ENCODE measurements around the gene PLEKHA7. TPM values are rescaled to one million over a fixed set of nuclear protein-coding genes. Genes with fewer than 3 reads are reported as not detected.
A peak's percentile ranks its signal among the peaks of the same experiment; 100 is the strongest.
"Not testable (repeated sequence)": the region's sequence is repeated elsewhere in the genome, so short reads cannot be mapped to it uniquely, and the experiment has no call there.

PLEKHA7 gene
- total RNA-seq, 4 donors from 2014 or later = 24.1 to 49.3 (median 28.8) TPM

DNA sequence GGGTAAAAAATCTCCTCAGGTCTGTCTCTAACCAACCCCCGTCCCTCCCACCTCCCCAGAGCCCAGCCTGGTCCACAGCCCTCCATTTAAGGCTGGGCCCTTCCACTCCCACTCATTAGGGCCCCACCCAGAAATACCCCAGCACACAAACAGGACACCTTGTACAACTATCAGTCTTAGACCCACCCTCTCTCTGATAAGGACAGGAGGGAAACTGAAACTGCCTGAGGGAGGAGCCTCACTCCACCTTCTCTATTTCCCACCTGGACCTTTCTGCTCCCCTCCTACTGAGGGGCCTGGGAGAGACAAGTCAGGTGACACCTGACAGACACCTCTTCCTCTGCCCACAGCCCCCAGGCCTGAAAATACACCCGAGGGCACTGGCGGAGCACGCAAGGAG is 90.2 kb downstream of the PLEKHA7 start:
- TF ChIP-seq, protein P1, sequence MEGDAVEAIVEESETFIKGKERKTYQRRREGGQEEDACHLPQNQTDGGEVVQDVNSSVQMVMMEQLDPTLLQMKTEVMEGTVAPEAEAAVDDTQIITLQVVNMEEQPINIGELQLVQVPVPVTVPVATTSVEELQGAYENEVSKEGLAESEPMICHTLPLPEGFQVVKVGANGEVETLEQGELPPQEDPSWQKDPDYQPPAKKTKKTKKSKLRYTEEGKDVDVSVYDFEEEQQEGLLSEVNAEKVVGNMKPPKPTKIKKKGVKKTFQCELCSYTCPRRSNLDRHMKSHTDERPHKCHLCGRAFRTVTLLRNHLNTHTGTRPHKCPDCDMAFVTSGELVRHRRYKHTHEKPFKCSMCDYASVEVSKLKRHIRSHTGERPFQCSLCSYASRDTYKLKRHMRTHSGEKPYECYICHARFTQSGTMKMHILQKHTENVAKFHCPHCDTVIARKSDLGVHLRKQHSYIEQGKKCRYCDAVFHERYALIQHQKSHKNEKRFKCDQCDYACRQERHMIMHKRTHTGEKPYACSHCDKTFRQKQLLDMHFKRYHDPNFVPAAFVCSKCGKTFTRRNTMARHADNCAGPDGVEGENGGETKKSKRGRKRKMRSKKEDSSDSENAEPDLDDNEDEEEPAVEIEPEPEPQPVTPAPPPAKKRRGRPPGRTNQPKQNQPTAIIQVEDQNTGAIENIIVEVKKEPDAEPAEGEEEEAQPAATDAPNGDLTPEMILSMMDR (IDR thresholded peaks at IDR 0.05) = no peak
- peak; percentile 31 for ATAC-seq (ENCODE audit: low FRiP score)
- DNase-seq (ENCODE audit: low spot score) = no peak

DNA sequence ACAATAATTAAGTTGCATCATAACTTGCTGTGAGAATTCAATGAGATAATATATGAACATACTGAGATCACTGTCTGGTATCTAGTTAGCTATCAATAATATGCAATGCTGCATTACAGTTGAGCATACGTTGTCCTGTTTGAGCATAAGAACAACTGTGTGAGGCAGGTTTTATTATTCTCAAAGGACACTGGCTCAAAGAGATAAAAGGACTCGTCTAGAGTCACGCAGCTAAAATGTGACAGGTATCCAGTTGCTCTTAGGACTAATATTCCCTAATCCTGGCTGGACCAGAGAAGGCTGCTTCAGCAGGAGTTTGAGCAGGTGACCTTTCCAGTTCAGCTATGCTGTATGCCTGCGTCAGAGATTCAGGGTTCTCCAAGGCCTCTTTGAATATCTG is 92.5 kb downstream of the PLEKHA7 start:
- ATAC-seq (ENCODE audit: low FRiP score) (no peak), DNase-seq (ENCODE audit: low spot score) (no peak)
- TF ChIP-seq, protein P1 (IDR thresholded peaks at IDR 0.05) = no peak

DNA sequence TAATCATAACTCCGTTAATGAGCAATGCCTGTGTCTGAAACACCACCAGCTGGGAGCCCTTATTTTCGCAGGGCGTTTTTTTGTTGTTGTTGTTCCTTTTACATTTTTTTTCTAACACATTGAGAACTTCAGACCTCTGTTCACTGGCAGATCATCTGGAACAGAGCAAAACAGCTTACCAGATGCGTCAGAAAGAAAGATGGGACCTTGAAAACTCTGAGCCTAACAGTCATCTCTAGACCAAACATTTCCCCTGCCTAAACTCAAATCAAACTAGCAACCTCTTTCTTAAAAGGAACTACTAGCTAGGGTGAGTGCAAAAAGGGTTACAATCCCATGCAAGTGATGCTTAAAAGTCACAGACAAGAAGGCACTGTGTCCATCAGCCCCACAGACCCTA is 93.2 kb downstream of the PLEKHA7 start:
- DNase-seq (ENCODE audit: low spot score) = no peak
- ATAC-seq (ENCODE audit: low FRiP score) = no peak
- TF ChIP-seq, protein P1 (IDR thresholded peaks at IDR 0.05) = no peak

DNA sequence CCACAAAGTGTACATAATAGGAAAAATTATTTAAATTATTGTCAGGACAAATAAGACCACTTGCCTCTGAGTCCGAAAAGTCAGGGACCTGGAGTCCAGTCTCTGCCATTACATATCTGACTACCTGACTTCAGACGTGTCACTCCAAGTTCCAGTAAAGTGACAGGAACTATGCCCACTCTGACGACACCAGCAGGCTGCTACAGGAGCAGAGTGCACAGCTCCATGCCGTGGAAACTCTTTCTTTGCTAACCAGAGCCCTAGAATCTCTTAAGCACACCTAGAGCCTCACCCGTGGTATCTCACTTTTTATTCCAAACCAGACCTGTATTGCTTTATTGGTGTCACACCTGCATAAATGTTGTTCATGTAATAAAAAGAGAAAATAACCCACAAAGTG is 93.7 kb downstream of the PLEKHA7 start:
- ATAC-seq (ENCODE audit: low FRiP score) = no peak
- TF ChIP-seq, protein P1 (IDR thresholded peaks at IDR 0.05) = no peak

DNA sequence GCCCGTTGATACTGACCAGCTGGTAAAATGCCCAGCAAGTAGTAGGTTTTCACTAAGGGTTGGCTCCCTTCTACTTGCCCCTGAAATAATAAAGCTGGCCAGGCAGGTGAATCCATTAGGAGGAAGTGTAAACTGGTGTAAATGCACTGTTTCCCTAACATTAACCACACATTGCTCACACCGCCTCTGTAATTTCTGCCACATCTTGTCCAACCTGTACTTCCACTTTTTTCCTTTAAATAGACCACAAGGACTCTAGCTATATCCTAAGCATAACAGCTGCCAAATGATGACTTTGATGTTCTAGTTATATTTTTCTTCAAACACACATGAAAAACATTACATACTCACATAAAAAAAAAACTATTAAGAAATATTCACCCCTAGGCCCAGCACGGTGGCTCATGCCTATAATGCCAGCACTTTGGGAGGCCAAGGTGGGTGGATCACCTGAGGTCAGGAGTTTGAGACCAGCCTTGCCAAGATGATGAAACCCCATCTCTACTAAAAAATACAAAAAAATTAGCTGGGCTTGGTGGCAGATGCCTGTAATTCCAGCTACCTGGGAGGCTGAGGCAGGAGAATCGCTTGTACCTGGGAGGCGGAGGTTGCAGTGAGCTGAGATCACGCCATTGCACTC is 95.6 kb downstream of the PLEKHA7 start:
- not testable (repeated sequence) for ATAC-seq (ENCODE audit: low FRiP score); DNase-seq (ENCODE audit: low spot score)

More for the DNA sequence above, 93.7 kb downstream of the PLEKHA7 start:
- DNase-seq (ENCODE audit: low spot score) = no peak

DNA sequence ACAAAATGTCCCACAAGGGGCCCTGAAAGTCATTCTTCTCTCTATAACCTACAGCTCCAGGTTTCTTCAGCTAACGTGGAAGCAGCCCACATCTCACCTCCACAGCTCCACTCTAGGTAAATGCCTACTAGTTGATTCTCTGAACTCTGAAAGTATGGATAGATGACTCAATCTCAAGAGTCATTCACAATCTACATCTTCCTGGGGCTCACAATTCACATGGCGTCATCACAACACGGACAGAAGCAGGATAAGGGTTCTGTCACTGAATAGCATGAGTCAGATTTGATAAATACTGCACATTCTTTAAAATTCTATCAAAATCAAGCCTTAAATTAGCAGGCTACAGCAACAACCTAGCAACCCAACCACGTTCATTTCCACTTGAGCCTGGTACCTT is 96.3 kb downstream of the PLEKHA7 start:
- DNase-seq (ENCODE audit: low spot score) (no peak), ATAC-seq (ENCODE audit: low FRiP score) (no peak)
- TF ChIP-seq, protein P1 (IDR thresholded peaks at IDR 0.05) = no peak

DNA sequence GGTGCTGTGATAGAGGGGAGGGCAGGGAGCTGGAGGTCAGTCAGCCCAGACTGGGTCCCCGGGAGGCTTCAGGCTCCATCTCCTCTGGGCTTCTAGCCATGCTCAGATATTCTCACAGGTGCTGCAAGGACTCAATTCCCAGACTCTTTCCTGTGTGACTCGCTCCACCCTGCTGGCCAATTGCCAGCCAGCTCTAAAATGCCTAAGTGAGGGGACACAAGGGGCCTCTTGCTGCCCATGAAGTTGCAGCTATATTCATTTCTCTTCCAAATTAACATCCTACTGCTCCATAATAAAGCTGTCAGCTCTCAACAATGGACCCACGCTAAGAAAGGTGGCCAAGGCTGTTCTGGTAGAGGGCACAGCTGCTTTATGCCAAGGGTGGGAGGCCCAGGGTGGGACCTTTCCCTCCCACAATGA is 101.5 kb downstream of the PLEKHA7 start:
- TF ChIP-seq, protein P1 (IDR thresholded peaks at IDR 0.05) = no peak
- DNase-seq (ENCODE audit: low spot score) (no peak), ATAC-seq (ENCODE audit: low FRiP score) (no peak)

Measured in omental fat pad (tissue), 4 donors.